HS-27A (cell line): ENCODE data around the gene ZNRF1.
"Not testable (repeated sequence)": the region's sequence is repeated elsewhere in the genome, so short reads cannot be mapped to it uniquely, and the experiment has no call there.

Experiments
- DNase-seq: peaks from one replicate; pipeline ENCODE4 v3.0.0-alpha.2; 2012; ENCODE audit warnings: low read depth, missing footprints

The ZNRF1 gene

DNA sequence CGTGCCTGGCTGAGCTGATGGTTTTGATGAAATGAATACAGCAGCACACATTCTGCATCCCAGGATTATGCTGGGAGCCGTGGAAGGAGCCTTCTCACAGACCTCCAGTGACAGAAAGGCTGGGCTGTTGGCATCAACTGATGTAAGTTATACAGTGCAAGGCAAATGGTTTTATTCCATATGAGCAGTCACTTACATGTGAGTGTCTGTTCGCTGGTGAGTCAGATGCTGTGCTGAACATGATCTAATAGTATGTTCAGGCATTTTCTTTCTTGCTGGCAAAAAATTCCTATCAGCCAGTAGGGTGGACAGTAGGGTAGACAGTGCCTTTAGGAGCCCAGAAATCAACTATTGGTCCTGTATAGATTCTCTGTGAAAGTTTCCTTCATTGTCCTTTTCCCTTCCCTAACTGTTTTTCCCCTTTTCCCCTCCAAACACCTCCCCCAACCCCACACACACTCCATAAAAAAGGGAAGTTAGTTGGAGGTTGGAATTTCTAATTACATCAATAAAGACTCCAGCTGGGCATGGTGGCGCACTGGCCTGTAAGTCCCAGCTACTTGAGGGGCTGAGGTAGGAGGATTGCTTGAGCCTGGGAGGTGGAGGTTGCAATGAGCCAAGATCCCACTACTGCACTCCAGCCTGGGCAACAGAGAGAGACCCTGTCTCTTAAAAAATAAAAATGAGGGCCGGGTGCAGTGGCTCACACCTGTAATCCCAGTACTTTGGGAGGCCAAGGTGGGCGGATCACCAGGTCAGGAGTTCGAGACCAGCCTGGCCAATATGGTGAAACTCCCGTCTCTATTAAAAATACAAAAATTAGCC lies 81.6 kb downstream of the ZNRF1 start:
- DNase-seq, result peak; percentile 38

DNA sequence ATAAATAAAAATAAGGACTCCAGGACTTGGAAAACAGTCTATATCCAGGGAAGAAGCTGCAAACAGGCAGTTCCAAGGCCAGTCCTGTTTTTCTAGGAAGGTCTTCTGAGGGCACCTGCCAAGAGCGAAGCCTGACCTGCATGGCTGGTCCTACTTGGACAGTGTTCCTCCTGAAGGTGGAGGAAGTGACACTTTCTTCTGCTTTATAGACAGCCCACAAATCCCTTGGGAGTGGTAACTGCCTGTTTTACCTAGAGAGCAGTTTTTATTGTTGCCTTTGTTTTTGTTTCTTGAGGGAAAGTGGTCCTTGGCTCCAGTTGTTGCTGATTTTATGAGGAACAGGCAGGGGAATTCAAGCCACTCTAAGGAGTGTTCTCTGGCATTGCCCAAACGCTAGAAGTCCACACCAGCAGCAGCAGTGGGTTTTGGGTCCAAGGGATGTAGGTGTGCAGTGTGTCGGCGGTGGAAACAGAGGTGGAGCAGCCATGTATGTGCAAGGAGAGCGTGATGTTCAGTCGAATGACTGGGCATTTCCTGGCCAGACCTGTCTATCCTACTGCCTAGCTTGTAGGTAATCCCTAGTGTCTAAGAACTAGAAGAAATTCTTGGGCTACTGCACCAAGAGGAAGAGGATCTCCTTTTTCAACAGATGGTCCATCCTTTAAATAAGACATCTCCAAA lies 82.5 kb downstream of the ZNRF1 start:
- DNase-seq, result no peak

DNA sequence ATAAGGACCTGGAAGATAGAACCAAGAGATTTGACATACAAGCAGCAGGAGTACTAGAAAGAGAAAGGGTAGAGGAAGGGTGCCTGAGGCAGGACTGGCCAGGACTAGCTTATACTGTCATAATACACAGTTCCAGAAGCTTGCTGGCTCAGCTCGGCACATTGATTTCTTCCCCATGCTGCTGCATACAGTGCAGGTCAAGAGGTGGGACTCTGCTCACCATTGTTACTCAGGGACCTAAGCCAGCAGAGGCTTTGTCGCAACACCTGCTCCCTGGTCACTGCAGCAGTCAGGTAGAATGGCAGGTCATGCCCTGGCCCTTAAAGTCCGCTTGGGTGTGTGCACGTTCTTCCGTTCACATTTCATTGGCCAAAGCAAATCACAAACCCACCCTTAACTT lies 85.0 kb downstream of the ZNRF1 start:
- DNase-seq, result no peak

DNA sequence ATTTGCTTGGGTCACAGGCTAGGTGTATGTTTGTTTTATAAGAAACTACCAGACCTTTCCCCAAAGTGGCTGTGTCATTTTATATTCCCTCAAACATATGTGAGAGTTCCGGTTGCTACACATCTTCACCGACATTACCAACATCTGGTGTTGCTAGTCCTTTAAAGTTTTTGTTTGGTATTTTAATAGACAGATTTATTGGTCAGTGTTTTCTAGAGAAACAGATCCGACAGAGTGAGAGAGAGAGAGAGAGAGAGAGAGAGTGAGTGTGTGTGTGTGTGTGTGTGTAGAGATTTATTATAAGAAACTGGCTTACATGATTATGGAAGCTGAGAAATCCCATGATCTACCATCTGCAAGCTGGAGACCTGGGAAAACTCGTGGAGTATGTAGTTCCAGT lies 86.7 kb downstream of the ZNRF1 start:
- DNase-seq, result no peak

DNA sequence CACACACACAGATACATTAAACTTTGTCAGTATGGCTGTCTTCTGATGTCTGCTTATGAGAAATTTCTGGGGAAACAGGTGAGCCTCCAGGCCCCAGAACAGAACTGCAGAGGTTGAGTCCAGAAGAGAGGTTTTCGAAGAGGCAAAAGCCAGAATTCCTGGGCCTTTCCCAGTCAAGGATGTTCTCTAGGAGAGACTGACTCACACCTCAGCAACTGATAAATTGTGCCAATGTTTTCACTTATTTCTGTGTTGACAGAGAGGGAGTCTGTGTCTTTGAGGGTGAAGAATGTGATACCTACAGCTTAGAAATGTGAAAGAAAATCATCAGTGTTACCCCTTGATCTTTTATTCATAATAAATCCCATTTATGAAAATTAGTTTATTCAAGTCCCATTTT lies 87.5 kb downstream of the ZNRF1 start:
- no peak for DNase-seq

DNA sequence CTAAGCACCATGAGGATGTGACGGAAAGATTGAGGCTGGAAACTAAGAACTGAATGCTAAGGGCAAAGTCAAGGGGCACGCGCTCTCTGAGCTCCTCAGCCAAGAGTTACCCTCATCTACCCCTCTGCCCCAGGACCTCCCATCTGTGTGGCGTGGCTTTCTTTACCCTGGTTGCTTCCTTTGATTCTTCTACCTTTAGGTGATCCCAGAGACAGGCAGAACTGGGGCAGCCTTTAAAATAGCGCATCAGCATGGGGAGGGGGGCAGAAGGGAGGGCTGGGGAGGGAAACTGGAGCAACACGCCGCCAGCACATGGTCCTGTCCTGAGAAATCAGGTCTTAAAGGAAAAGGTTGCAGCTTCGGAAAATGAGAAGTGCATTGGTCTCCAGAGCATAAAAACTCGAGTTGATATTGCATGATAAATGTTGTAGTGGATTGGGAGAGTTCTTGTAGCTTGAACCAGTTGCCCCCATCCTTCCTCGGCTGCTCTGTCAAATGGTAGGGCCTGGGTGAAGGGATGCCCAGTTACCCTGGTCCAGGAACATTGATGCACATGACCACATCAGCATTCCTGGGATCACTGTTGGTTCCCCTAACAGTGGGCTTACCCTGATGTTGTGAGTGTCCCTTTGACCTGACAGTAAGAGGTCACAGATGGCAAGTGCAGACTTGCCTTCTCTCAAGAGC lies 88.0 kb downstream of the ZNRF1 start:
- no peak for DNase-seq

DNA sequence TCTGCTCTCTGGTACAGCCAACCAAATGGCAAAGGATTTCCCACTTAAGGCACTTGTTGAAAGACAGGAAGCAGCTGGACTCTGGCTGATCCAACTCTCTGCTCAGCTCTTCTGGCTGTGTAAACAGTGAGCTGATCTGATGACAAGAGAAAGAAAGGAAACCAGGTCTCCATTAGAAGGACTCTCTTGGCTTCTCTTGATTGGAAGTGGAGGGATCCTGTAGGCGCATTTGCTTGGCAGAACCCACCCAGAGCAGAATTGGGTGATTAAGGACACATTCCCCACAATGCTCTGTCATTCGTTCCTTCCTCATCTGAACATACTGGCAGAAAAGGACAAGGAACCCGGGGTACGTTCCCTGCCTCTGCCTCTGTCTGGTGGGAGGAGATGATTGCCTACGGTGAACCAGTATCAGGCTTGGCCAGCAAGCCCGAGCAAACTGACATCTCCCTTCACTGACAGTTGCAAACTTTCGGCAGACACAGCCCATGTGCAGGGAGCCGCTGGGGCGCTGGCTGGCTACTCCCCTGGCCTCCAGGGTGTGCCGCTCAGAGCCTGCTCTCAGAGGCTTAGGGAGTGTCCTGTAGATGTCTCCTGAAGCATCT lies 88.7 kb downstream of the ZNRF1 start:
- no peak for DNase-seq

DNA sequence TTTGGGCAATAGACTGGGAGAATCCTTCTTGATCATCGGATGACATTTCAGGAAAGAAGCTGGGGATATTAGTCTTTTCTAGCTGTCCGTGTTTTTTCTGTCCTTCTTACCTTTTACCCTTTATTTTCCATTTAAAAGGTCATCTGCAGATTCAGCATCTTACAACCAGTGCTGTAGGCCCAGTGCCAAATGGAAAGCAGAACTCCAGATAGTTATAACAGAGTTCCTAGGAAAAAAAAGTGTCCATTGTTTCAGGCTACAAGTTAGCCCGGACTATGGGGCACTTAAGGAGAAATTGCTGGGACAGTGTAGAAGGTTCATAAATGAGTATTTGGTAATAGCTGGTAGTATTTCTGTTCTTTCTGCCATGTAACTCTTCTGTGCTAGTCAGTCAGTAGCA lies 89.4 kb downstream of the ZNRF1 start:
- no peak for DNase-seq

DNA sequence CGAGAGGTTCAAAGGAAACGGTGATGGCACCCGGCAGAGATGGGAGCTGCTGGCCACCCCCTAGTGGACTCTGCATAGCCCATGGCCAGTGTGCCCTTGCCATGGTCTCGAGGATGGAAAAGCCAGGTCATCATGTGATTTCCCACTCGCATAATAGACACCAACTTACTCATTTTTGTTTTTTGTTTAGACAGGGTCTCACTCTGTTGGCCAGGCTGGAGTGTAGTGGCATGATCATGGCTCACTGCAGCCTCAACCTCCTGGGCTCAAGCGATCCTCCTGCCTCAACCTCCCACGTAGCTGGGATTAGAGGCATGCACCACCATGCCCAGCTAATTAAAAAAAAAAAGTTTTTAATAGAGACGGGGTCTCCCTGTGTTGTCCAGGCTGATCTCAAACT lies 90.1 kb downstream of the ZNRF1 start:
- DNase-seq, result no peak

DNA sequence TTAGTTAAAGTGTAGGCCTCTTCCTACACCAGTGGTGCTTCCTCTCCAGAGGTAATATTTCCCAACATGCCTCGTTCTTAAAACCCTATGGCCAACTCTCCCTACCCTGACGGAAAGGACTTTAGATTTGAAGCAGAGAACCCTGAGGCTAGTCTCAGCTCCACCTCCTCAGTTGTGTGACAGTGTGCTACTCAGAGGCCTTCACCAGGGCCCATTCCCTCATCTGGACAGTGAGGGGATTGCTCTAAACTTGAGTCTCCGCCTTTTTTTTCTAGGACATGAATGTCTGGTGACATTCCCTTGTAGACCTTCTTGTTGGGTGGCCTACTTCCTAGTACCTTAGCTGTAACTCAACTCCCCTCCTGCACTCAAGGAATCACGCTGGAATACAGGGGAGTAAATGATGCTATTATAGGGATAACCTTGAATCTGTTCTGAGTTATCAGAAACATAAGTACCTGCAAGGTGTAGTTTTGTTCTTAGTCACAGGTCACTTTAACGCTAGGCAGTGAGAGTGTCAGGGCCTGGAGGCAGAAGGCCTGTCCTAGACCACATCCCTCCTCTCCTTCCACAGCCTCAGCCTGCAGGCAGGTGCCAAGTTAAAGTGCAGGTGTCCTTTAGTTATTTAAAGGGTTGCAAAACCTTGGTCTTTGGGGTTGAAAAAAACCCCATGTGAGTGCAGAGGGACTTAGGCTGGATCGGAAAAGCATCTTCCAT lies 90.8 kb downstream of the ZNRF1 start:
- DNase-seq, result no peak

DNA sequence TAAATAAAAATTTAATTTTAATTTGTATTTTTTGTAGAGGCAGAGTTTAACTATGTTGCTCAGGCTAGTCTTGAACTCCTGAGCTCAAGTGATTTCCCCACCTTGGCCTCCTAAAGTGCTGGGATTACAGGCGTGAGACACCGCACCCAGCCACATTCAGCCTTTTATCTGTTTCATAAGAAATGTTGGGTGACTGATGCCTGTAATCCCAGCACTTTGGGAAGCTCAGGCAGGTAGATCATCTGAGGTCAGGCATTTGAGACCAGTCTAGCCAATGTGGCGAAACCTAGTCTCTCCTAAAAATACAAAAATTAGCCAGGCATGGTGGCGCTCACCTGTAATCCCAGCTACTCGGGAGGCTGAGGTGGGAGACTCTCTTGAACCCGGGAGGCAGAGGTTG lies 92.1 kb downstream of the ZNRF1 start:
- not testable (repeated sequence) for DNase-seq

DNA sequence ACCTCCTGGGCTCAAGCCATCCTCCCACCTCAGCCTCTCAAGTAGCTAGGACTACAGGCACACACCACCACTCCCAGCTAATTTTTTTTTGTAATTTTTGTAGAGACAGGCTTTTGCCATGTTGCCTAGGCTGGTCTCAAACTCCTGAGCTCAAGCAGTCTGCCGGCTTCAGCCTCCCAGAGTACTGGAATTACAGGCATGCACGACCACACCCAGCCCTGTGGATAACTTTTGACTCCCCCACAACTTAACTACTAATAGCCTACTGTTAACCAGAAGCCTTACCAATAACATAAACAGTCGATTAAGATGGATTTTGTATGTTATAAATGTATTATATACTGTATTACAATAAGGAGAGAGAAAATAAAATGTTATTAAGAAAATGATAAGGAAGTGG lies 92.8 kb downstream of the ZNRF1 start:
- DNase-seq, result not testable (repeated sequence)

DNA sequence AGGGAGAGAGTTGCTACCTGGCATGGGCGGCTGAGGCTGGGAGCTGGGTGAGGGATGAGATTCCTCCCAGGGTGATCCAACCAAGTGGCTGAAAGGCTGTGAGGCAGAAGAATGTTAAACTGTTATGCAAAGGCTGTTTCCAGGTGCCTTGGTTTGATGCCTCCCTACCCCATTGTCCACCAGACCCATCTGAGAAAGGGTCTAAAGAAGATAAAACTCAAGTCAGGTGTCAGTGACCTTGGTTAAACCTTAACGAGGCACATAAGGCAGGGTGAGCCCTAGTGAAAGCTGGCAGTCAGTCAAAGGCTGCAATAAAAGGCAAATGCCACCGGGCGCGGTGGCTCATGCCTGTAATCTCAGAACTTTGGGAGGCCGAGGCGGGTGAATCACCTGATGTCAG lies 94.0 kb downstream of the ZNRF1 start:
- no peak for DNase-seq

DNA sequence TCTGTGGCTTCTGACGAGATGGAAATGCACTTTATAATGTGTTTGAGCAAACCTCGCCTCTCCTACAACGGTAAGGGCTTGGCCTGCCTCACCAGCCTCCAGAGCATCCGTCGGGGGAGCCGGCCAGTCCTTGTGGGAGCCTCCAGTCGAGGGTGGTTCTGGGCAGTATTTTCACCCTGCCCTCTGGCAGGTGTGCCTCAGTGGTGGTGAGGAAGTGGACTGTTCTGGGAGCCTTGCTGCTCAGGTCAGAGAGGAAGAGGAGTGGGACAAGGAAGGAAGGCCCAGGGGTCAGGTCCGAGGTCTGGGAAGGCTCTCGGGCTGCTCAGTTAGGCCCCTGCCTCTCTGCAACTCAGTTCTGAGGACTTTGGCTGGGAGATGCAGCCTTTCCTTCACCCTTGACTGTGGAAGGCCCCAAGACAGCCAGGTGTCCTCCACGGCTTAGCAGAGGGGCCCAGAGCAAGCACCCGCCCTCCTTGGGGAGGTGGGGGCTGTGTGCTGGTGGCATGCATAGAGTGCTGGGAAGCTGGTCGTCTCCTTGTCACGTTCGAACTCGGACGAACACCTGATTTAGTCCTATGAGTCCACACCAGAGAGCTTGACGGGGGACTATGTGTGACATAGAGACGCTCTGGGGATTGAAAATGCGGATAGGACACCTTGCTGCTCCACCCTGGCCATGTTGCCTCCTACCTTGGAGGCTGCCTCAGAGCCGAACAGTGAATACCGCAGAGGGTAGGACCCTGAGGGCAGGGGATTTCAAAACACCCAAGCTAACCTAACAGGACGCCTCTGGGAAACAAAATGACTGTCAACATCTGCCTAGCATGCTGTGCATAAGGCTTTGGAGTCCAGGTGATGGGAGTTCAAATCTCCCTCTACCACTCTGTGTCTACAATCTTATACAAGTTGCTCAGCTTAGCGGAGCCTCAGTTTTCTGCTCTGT lies 95.0 kb downstream of the ZNRF1 start:
- DNase-seq, result no peak

DNA sequence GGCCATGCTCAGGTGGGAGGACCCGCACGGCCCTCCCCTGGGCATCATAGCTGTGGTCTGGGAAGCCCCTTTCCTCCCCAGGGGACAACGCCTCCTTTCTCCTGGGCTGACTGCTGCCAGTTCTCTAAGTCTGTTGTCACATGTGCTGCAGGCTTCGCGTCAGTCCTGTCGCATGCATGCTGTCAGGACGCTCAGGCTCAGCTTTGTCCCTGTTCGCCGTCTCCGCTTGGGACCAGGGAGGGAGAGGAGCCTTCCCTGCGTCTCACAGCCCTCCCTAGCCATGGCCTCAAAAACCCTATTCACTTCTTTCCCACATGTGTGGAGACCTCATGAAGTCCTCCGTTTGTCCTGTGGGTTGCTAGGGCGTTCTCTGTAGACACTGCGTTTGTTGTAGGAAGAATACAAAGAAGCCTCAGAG lies 96.4 kb downstream of the ZNRF1 start:
- DNase-seq, result no peak

DNA sequence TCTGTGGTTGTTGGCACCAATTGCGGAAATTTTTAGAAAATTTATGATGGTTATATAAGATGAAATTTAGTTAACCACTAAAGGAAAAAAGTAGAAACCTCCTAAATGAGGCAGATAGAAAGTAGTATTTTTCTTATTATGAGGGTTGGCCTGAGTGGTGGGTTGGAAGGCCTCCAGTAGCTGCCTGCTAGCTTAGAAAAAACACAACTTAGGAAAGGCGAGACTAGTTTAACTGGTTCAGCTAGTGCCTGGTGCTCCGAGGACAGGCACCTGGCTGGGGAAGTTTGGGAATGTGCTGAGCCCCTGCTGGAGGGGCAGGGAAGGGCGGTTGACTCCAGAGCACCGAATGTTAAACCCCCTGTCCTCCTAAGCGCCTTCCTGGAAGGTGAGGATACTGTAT lies 97.8 kb downstream of the ZNRF1 start:
- no peak for DNase-seq

DNA sequence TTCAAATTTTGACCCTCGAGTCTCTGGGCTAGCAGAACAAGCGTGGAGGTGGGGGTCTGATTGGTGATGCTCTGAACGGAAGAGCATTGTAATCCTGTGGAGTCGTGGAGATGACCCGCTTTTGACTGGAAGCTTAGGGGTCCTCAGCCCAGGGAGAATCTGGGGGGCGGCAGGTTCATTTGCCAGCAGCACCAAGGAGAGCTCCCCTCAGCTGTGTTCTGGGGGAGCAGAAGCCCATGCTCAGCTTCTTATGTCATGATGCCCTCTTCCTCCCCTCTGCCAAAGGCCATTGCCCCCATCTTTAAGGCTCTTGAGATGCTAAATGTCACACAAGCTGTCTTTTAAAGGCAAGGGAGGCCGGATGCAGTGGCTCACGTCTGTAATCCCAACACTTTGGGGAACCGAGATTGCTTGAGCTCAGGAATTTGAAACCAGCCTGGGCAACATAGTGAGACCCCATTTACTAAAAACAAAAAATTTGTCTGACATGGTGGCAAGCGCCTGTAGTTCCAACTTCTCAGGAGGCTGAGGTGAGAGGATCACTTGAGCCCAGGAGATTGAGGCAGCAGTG lies 98.5 kb downstream of the ZNRF1 start:
- no peak for DNase-seq

DNA sequence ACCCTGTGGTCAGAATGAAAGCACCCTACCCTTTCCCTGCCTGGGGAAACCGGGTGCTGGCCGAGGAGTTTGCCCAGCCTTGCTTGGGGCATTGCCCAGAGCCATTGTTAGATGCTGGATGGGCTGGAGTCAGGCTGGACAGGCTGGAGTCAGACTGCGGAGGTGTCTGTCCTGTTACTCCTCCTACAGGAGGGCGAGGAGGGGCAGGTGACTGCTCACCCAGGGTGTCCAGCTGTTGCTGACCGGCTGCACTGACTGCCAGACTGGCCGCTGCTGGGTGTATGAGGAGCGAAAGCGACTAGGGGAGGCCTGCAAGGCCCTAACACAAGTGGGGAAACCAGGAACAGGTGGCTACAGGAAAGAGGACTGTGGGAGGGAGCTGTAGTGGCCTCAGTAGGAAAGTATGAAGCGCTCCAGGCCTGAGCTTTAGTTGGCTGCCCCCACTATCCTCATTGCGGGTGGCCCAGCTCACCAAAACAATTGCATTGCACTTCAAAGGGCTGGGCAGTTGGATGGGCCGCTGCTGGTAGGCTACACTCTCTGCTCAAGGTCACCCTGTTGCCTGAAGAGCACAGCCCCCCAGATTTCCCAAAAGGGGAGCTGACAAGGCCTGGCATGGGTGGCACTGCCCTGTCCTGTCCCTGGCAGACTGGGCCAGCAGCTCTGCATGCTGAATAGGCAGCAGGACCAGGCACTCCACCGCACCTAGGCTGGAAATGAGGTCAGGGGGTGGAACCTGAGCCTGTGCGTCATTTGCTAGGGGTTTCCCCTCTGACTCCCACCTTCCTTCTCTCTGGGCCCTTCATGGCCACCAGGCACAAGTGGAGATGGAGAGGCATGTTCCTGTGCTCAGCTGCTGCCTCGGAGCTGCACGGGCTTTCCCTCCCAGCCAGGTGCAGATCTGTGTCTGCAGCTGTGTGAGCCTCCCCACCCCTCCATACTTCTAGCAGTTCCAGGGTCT lies 99.4 kb downstream of the ZNRF1 start:
- no peak for DNase-seq

DNA sequence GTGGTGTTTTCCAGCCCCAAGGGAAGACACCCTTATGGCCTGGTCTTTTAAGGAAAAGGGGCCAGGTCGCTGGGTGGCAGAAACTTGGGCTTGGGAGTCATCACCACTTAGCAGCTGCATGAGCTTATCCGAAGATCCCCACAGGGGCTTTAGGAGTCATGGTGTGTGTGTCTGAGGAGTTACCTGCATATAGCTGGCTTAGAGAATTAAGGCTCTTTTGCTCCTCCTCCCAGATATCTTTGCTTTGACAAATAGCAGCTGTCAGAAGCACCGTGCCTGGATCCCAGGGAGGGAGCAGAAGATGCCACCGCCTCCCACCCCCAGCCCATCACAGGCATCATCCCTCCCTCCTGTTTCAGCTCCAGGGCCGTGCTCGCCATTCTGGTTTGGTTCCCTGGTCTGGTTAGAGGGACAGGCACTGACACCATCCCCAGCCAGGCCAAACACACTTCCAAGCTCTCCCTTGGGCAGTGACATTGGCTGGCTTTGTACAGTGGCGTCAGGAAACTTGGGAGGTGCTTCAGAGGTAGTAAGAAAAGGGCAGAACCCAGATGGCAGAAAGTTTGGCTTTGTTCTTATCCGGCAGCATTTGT lies 100.3 kb downstream of the ZNRF1 start:
- DNase-seq, result no peak
